HG02852 (cell line): ENCODE results near the gene CFAP54.

ENCODE experiments used
- ATAC-seq: cut with Tn5 transposase; IDR thresholded peaks from one replicate; pipeline ENCODE4 v1.9.1; 2021; ENCODE audit warnings: mild to moderate bottlenecking, moderate library complexity; ENCODE audit not compliant: unreplicated experiment

Gene CFAP54

DNA sequence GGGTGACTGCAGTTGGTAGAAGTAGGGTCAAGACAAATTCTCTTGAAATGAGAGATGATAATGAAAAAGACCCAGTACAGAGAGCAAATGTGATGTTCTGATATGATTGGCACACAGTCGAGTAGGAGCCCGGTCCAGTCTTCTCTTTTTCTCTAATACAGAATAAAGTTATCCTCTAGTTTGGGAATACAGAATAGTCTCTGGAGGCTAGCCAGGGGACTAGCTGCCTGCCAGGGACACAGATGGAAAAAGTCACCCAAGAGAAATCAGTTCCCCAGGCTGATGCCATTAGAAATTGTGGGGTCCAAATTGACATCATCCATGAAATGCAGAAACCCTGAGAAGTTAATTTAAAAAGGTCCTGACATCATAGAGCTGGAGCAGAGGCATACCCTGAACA, 240.5 kb downstream of the CFAP54 start:
- ATAC-seq, result no peak

DNA sequence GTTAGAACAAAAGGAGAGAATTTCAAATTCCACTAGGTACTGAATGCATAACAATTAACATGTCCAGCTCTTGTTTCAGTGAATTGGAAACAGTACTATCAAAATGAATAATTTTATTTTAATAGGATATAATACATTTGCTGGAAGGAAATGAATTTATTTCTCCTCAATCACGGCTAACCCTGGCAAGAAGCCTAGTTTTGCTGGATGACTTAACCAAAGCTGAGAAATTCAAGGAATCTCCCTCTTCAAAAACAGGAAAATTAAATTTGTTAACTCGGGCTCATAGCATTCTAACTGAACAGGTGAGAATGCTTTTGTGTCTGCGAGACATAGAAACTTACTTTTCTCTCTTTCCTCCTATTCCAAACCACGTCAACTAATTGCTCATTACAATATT, 254.2 kb downstream of the CFAP54 start:
- no peak for ATAC-seq

- ATAC-seq, result no peak
Observed at GRCh38 chr12:96749999-96750398, 260.6 kb downstream of the CFAP54 start.

- ATAC-seq, result no peak
Observed at GRCh38 chr12:96751626-96752025, 262.2 kb downstream of the CFAP54 start.

- ATAC-seq, result no peak
Observed at GRCh38 chr12:96752211-96752610, 262.8 kb downstream of the CFAP54 start.

GRCh38 chr12:96766232-96766631, 276.9 kb downstream of the CFAP54 start:
- ATAC-seq, result no peak

DNA sequence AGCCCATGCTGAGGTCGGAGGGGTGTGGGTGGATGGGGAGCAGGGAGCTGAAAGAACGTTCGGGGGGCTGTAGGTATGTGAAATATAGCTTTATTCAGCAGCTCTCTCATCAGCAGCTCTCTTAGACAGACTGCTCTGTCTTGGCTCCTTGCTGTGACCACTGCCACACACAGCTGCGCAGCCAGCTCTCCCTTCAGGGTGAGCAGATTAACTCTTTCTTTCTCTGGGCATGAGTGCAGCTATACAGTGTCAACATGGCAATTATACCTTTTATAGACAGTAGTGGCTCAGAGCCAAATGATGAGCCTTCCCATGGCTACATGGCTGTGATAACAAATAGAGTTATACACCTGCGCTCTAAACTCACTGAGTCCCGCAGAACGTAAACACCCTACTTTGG, 280.0 kb downstream of the CFAP54 start:
- no peak for ATAC-seq

- ATAC-seq, result no peak
Observed at GRCh38 chr12:96770219-96771102, 281.1 kb downstream of the CFAP54 start.

DNA sequence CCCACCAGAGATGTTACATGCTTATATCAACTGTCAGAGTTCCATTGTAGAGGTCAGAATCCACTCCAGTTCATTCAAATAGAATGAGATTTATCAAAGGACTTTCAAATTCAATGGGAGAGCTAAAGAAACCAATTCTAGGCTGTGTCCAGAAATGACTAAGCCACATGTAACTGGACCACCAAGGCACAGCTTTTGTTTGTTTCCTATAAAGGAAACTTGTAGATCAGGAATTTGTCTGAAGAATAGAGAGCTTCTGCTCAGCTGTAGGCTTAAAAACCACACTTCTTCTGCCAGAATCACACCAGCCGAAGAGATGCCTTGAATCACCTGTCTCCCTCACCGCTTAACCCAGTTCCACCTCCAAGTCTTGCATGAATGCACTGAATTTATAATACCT, 283.7 kb downstream of the CFAP54 start:
- ATAC-seq, result no peak

DNA sequence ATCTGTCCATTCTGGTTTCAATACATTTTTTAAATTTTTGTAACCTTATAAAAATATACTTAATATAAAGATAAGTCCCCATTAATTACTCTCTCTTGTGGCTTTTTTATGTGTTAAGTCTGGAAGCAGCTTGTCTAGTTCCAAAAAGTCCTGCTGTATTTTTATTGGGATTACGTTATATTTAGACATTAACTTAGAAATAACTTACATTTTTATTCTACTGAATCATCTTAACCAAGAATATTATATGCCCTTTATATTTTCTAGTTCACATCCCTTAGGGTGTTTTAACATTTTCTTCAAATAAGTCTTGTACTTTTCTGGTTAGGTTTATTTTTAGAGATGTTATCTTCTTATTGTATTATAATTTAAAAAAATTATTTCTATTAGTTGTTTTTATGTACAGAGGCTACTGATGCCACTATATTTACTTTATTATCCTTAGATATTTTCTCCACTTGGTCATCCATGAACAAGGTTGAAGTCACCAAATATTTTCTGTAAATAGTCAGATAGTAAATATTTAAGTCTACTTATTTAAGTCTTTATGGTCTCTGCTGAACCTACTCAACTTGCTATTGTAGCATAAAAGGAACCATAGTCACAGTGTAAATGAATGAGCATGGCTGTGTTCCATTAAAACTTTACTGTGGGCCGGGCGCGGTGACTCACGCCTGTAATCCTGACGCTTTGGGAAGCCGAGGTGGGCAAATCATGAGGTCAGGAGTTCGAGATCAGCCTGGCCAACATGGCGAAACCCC, 285.3 kb downstream of the CFAP54 start:
- ATAC-seq, result no peak

DNA sequence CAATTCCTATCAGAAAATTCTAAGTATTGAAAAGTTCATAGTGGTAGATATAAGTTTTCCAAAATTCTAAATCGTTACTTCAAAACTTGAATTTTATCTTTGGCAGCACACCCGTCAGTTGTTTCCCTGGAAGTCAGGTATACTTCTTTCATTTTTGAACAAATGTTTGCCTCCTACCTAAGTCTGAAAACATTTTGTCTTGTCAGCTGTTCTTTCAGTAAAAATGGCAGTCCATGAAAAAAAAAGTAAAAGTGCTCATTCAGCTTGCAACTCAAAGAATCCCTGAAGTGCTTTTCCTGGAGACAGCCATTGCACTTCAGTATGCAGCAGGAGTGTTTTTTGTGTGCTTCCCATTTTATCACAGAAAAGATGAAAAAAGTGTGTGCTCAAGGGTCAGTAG, 287.5 kb downstream of the CFAP54 start:
- no peak for ATAC-seq

GRCh38 chr12:96780330-96780729, 291.0 kb downstream of the CFAP54 start:
- no peak for ATAC-seq

- no peak for ATAC-seq
Observed at GRCh38 chr12:96786791-96787190, 297.4 kb downstream of the CFAP54 start.

DNA sequence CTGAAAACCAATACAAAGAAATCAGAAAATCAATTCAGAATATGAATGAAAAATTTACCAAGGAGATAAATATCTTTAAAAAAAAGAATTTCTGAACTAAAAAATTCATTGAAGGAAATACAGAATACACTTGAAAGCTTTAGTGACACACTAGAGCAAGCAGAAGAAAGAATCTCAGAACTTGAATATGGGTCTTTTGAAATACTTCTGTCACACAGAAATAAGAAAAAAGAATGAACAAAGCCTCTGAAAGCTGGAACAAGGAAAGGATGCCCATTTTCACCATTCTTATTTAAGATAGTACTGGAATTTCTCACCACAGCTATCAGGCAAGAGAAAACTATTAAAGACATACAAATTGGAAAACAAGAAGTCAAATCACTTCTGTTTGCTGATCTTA, 314.6 kb downstream of the CFAP54 start:
- ATAC-seq, result no peak

- no peak for ATAC-seq
Observed at GRCh38 chr12:96806272-96806671, 316.9 kb downstream of the CFAP54 start.

DNA sequence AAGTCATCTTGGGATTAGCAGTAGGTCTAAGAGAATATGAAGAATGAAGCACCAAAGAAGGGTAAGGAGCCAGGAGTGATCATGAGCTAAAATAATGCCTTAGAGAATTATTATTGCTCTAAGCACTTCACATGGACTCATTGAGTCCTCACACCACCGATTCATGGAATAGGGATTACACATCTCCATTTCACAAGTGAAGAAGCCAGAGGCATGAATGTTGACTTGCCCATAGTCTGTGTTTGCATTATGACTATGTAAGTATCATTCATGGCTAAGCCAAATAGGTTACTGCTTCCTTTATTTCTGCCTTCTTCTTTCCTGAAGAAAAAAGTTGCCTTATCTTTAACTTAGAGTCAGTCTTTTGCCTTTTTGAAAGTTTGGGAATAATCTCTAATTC, 318.4 kb downstream of the CFAP54 start:
- no peak for ATAC-seq

GRCh38 chr12:96808587-96808986, 319.2 kb downstream of the CFAP54 start:
- no peak for ATAC-seq

DNA sequence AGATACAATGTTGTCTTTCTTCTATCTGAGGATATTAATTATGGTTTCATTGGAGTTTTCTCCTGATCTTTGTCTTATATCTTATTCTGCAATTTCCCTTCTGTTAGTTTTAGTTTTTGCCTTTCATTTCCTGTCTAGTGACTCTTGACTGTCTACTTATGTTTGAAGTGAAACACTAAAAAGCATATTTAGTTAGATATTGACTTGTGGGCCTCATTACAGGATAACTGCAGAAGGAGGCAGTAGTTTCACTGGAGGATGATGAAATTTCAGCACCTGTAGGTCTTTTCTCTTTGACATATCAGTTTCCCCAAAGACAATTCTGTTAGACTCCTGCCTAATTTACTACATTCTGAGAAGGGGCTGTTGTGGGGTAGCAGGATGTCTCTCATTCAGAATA, 320.1 kb downstream of the CFAP54 start:
- ATAC-seq, result no peak

- no peak for ATAC-seq
Observed at GRCh38 chr12:96810057-96810456, 320.7 kb downstream of the CFAP54 start.

DNA sequence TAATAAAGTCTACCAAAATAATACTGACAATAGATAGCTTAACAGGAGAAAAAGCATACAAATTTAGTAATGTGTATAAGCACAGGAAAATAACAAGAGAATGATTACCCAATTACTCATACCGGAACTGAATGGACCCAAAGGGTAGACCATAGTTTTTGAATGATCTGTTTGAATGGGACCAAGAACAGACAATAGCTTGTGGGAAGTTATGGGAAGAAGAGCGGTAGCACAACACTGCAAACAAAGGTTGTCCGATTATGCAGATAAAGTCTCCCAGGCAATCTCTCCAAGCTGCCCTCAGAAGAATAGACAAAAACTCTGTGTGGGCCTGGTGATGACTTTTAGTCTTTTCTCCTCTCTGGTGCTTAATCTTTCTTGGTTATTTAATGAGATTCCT, 321.1 kb downstream of the CFAP54 start:
- ATAC-seq, result no peak

- no peak for ATAC-seq
Observed at GRCh38 chr12:96811083-96811482, 321.7 kb downstream of the CFAP54 start.

DNA sequence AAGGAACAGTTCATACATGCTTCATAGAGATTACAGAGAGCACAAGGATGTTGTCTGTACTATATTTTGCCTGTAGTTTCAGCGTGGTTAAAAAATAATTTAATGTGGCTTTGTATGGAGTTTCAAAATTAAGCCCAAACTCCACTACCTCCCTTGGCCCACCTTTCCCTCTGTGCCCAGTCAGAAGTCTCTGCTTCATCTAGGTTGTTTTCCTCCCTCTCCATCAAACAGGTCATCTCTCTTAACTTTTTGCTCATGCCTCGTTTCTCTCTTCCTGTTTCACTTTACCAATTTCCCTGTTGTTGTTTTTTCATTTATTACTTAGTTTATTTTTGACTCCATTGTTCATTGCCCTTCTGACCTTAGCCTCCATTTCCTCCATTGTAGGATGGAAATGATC, 322.8 kb downstream of the CFAP54 start:
- no peak for ATAC-seq
